ENCODE data around the gene STAT5B.
"Not testable (repeated sequence)": the region's sequence is repeated elsewhere in the genome, so short reads cannot be mapped to it uniquely, and the experiment has no call there.

STAT5B gene

DNA sequence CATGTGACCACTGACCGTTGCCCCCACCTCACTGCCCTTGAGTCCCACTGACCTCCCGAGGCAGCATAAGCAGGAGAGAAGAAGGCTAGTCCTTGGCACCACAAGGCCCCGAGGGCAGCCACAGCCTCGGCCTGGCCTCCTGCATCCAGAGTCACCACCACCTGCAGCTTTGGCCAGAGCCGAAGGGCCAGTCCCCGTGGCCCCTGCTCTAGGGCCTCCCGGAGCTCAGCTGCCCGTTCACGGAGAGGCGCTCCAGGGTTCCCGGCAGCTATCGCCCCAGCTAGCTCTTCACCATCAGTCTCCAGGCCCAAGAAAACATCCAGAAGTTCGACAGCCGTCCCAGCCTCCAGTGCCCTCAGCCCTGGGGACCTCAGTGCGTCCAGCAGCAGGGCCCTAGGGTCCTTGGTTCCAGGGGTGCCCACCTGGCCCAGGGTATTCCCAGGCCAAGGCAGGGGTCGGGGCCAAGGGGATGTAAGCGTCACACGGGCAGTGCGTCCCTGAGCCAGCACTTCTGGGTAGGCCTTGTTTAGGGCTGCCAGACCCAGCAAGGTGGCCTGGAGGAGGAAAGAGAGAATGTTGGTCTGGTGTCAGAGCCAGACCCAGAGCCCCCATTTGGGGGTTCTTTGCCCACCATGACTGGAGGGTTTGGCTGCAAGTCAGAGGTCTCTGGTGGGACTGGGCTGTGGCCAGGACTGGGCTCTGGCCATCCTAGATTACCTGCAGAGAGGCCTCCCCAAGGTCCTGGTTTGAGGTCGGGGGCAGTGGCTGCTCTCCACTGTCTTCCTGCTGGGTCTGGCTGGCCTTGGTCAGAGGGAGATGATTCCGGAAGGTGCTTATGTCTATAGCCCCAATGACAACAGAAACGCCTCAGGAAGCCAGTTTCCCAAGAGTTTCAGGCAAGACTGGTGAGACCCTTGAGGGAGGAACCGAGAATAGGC is 83.7 kb downstream of the STAT5B start:
- Histone ChIP-seq H2AFZ (ENCODE audit: low read length, unreplicated experiment) (no peak overlapping the region), H3K4me1 (ENCODE audit: control insufficient read depth, insufficient read depth, low read length, unreplicated experiment) (peaks cover 7% of the 10 kb centered on the region), H3K27me3 (ENCODE audit: insufficient read depth, low read length) (no peaks in the 10 kb centered on the region), H3K79me2 (ENCODE audit: control insufficient read depth, insufficient read depth, low read length, unreplicated experiment) (no peaks in the 10 kb centered on the region), H3K27ac (ENCODE audit: low read depth, low read length) (no peak overlapping the region), H3K4me3 (ENCODE audit: low read depth, low read length) (no peak overlapping the region), H3K36me3 (ENCODE audit: insufficient read depth, low read length) (no peaks in the 10 kb centered on the region)

DNA sequence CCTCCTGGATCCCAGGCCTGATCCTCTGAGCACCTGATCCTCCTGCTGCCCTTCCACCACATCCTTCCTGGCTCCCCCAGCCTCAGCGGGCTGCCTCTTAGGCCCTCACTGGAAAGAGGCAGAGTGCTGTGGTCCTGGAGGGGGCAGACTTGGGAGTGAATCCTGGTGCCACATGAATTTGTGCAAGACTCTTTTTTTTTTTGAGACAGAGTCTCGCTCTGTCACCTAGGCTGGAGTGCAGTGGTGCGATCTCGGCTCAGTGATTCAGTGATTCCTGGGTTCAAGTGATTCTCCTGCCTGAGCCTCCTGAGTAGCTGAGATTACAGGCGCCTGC is 84.9 kb downstream of the STAT5B start:
- H3K27me3 ChIP-seq (ENCODE audit: insufficient read depth, low read length), result no peaks in the 10 kb centered on the region
- no peak overlapping the region for H3K27ac ChIP-seq (ENCODE audit: low read depth, low read length)
- H3K36me3 ChIP-seq (ENCODE audit: insufficient read depth, low read length), result no peaks in the 10 kb centered on the region
- H3K4me3 ChIP-seq (ENCODE audit: low read depth, low read length), result no peak overlapping the region
- H2AFZ ChIP-seq (ENCODE audit: low read length, unreplicated experiment), result no peak overlapping the region
- H3K4me1 ChIP-seq (ENCODE audit: control insufficient read depth, insufficient read depth, low read length, unreplicated experiment), result peaks cover 7% of the 10 kb centered on the region
- H3K79me2 ChIP-seq (ENCODE audit: control insufficient read depth, insufficient read depth, low read length, unreplicated experiment), result no peaks in the 10 kb centered on the region

DNA sequence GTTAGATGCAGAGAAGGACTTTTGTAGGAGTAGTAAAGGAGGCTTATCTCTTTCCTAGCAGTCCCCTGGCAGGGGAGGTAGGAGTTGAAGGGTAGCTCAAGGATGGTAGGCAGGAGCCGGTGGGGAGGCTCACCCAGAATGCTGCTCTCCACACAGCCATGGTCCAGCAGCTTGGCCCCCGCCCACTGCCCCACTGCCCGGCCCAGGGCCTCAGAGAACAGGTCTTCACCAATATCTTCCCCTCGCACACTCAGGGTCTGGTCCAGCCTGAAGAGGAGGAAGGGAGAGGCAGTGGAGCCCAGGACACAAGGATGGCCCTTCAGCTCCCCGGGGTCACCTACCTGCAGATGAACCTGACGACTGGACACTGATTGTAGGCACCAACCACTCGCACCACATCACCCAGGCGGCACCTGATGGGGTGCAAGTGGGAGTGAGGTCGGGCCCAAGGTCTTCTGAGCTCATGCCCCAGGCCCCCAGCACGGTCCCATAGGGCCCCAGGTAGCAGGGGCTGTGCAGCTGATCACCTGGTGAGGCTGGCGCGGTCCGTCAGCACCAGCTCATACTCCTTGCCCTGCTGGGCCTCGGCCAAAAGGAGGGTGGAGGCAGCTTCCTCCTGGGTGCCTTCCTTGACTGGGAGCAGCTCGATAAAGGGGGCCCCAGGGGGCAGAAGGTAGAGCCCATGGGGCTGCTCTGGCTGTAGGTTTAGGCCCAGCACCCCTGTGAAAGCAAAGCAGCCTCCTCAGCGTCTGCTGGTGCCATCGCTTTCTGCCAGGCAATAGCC is 85.5 kb downstream of the STAT5B start:
- Histone ChIP-seq H3K36me3 (ENCODE audit: insufficient read depth, low read length) (no peaks in the 10 kb centered on the region), H3K4me1 (ENCODE audit: control insufficient read depth, insufficient read depth, low read length, unreplicated experiment) (peaks cover 7% of the 10 kb centered on the region), H3K27ac (ENCODE audit: low read depth, low read length) (no peak overlapping the region), H3K27me3 (ENCODE audit: insufficient read depth, low read length) (no peaks in the 10 kb centered on the region), H3K79me2 (ENCODE audit: control insufficient read depth, insufficient read depth, low read length, unreplicated experiment) (no peaks in the 10 kb centered on the region), H3K4me3 (ENCODE audit: low read depth, low read length) (no peak overlapping the region), H2AFZ (ENCODE audit: low read length, unreplicated experiment) (no peak overlapping the region)

DNA sequence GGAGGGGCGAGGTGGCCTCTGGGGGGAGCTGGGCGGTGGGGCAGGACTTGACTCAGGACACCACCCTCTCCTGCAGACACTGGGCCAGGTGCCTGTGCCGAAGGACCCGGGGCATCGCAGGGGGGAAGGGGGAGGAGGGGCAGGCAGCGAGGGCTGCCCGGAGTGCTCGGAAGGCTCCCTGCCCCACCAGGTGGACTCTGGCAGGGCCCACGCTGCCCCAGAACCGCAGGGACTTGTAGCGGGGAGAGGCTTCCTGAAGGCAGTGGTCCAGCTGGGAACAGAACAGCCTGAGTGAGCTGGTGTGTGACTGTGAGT is 86.6 kb downstream of the STAT5B start:
- peaks cover 10% of the 10 kb centered on the region for H3K4me1 ChIP-seq (ENCODE audit: control insufficient read depth, insufficient read depth, low read length, unreplicated experiment)
- no peaks in the 10 kb centered on the region for H3K79me2 ChIP-seq (ENCODE audit: control insufficient read depth, insufficient read depth, low read length, unreplicated experiment)
- no peaks in the 10 kb centered on the region for H3K36me3 ChIP-seq (ENCODE audit: insufficient read depth, low read length)
- no peaks in the 10 kb centered on the region for H3K27me3 ChIP-seq (ENCODE audit: insufficient read depth, low read length)
- H3K4me3 ChIP-seq (ENCODE audit: low read depth, low read length), result no peak overlapping the region
- H3K27ac ChIP-seq (ENCODE audit: low read depth, low read length), result no peak overlapping the region
- H2AFZ ChIP-seq (ENCODE audit: low read length, unreplicated experiment), result no peak overlapping the region

DNA sequence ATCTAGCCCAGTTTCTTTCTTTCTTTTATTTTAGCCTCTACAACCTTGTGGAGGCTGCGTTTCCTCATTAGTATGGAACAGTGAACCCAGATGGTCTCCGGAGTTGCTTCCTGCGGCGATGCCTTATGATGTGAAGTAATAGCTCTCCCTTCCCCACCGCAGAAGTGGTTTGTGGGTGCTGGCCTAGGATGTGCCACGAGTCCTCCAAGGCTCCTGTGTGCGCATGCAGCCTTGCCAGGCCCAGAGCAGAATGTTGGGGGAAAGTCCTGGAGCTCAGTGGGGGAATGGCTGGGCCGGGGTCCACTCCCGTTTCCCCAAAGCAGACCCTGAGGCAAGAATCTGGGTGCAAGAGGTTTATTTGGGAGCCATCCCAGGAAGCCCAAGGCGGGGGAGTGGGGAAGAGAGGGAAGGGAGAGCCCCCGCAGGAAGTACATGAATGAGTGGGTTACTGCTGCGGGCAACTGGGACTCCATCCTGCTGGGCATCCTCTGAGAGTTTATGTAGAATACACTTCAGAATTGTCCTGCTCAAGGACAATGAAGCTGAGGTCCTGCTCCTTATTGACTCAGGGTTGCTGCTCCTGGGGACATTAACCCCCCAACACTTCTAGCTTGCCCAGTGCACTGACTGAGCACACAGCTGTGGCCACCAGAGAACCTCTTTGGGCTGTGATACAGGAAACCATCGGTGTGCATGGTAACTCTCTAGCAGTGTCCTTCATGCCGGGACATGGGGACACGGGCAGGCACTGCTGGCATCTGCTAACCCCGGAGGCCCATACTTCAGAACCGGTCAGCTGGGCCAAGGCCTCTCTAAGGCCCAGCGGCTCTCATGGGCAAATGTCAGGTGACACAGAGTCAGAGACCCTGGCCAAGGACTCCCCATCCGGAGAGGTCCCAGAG is 87.2 kb downstream of the STAT5B start:
- H2AFZ ChIP-seq (ENCODE audit: low read length, unreplicated experiment), result no peak overlapping the region
- H3K36me3 ChIP-seq (ENCODE audit: insufficient read depth, low read length), result no peaks in the 10 kb centered on the region
- H3K4me3 ChIP-seq (ENCODE audit: low read depth, low read length), result no peak overlapping the region
- H3K79me2 ChIP-seq (ENCODE audit: control insufficient read depth, insufficient read depth, low read length, unreplicated experiment), result no peaks in the 10 kb centered on the region
- H3K27me3 ChIP-seq (ENCODE audit: insufficient read depth, low read length), result no peaks in the 10 kb centered on the region
- peaks cover 14% of the 10 kb centered on the region for H3K4me1 ChIP-seq (ENCODE audit: control insufficient read depth, insufficient read depth, low read length, unreplicated experiment)
- H3K27ac ChIP-seq (ENCODE audit: low read depth, low read length), result no peak overlapping the region

DNA sequence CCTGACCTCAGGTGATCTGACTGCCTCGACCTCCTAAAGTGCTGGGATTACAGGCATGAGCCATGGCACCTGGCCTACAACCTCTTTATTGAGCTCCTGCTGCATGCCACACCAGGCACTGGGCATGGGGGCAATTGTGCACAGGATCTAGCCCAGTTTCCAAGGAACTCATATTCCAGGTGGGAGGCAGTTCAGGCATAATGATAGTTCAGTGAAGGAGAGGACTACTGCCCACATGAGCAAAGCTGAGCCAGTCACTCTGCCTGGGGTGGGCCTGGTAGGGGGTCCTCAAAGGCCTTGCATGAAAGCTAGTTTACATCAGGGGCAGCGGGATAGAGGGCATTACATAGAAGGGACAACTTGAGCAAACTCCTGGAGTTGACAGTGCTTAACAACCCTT is 88.4 kb downstream of the STAT5B start:
- Histone ChIP-seq H3K4me1 (ENCODE audit: control insufficient read depth, insufficient read depth, low read length, unreplicated experiment) (peaks cover 17% of the 10 kb centered on the region), H3K4me3 (ENCODE audit: low read depth, low read length) (no peak overlapping the region), H2AFZ (ENCODE audit: low read length, unreplicated experiment) (no peak overlapping the region), H3K27me3 (ENCODE audit: insufficient read depth, low read length) (no peaks in the 10 kb centered on the region), H3K27ac (ENCODE audit: low read depth, low read length) (no peak overlapping the region), H3K36me3 (ENCODE audit: insufficient read depth, low read length) (no peaks in the 10 kb centered on the region), H3K79me2 (ENCODE audit: control insufficient read depth, insufficient read depth, low read length, unreplicated experiment) (no peaks in the 10 kb centered on the region)

DNA sequence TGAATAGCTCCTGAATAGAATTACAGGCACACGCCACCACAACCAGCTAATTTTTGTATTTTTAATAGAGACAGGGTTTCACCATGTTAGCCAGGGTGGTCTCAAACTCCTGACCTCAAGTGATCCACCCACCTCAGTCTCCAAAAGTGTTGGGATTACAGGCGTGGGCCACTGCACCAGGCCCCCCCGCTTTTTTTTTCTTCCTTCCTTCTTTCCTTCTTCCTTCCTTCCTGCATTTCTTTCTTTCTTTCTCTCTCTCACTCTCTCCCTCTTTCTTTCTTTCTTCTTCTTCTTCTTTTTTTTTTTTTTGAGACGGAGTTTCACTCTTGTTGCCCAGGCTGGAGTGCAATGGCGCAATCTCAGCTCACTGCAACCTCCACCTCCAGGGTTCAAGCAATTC is 90.0 kb downstream of the STAT5B start:
- not testable (repeated sequence) for H3K27me3 ChIP-seq (ENCODE audit: insufficient read depth, low read length); H3K4me3 ChIP-seq (ENCODE audit: low read depth, low read length); H2AFZ ChIP-seq (ENCODE audit: low read length, unreplicated experiment); H3K36me3 ChIP-seq (ENCODE audit: insufficient read depth, low read length); H3K79me2 ChIP-seq (ENCODE audit: control insufficient read depth, insufficient read depth, low read length, unreplicated experiment); H3K27ac ChIP-seq (ENCODE audit: low read depth, low read length)
- peaks cover 18% of the 10 kb centered on the region for H3K4me1 ChIP-seq (ENCODE audit: control insufficient read depth, insufficient read depth, low read length, unreplicated experiment)

DNA sequence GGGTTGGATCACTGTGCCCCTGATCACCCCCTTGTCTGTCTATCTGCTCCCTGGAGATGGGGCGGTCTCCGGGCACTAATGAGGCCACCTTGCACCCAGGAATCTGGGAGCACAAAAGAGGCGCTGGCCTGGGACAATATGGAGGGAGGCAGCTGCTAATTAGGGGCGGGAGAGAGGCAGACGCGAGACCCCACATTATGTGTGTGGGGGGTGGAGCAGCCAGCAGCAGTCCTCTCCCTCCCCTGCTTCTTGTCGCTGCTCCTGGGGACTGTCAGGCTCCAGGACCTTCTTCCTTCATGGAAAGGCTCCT is 90.6 kb downstream of the STAT5B start:
- H3K27me3 ChIP-seq (ENCODE audit: insufficient read depth, low read length), result peaks cover 15% of the 10 kb centered on the region
- H3K4me3 ChIP-seq (ENCODE audit: low read depth, low read length), result no peak overlapping the region
- peaks cover 18% of the 10 kb centered on the region for H3K4me1 ChIP-seq (ENCODE audit: control insufficient read depth, insufficient read depth, low read length, unreplicated experiment)
- H3K79me2 ChIP-seq (ENCODE audit: control insufficient read depth, insufficient read depth, low read length, unreplicated experiment), result no peaks in the 10 kb centered on the region
- H3K36me3 ChIP-seq (ENCODE audit: insufficient read depth, low read length), result no peaks in the 10 kb centered on the region
- H2AFZ ChIP-seq (ENCODE audit: low read length, unreplicated experiment), result no peak overlapping the region
- H3K27ac ChIP-seq (ENCODE audit: low read depth, low read length), result no peak overlapping the region

DNA sequence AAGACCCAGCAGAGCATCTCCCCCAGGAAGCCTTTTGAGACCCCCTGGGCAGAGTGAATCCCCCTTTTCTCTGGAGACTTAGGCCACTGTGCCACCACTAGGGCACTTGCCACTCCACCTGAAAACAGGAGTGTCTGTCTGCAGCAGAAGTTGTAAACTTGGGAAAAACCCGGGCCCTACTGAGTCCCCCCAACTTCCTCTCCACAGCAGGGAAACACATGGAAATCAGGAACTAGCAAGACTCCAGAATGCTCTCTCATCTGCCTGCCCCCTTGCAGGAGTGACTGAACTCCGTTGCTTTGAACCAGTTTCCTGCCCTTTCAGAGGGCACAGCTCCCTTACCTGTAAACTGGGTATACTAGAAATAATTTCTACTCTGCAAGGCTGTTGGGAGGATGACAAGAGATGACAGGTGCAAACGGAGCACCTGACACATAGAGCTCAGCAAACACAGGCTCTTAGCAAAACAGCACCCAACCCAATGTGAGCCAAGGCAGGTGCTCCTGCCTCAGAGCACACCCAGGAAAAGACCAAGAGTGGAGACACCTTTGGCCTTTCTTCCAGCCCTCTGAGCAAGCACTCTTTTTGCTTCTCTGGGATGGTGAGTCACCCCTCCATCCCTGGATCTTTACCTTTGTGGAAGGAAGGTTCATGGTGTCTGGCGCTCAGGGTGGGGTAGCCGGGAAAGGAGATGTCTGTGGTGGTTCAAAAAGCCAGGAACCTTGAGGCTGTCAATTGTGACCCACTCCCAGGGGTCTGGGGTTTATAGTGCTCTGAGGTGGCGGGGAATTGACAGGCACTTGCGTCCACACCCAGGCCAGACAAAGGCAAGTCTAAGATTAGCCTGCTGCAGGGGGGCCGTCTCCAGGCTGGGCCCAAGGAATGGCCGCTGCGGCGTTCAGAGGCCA is 91.2 kb downstream of the STAT5B start, which contains the start of gene HCRT:
Gene HCRT (minus strand): TSS at position 740 of the 908 bp plus-strand sequence. CDS start 87 bp downstream, at position 653.
- Histone ChIP-seq H2AFZ (ENCODE audit: low read length, unreplicated experiment) (peak within 1 kb of the TSS; percentile 86), H3K4me1 (ENCODE audit: control insufficient read depth, insufficient read depth, low read length, unreplicated experiment) (peaks cover 18% of the 10 kb centered on the region), H3K36me3 (ENCODE audit: insufficient read depth, low read length) (no peaks in the 10 kb centered on the region), H3K4me3 (ENCODE audit: low read depth, low read length) (peak within 1 kb of the TSS; percentile 79), H3K27me3 (ENCODE audit: insufficient read depth, low read length) (peaks cover 21% of the 10 kb centered on the region), H3K27ac (ENCODE audit: low read depth, low read length) (no peak within 1 kb of the TSS), H3K79me2 (ENCODE audit: control insufficient read depth, insufficient read depth, low read length, unreplicated experiment) (no peaks in the 10 kb centered on the region)
